T-helper 17 cell (primary cell): ENCODE results near the gene CHFR. TPM values are rescaled to one million over a fixed set of nuclear protein-coding genes. Genes with fewer than 3 reads are reported as not detected.
A peak's percentile ranks its signal among the peaks of the same experiment; 100 is the strongest.
"Not testable (repeated sequence)": the region's sequence is repeated elsewhere in the genome, so short reads cannot be mapped to it uniquely, and the experiment has no call there.

Experiments
- ATAC-seq: fragments of 150-1000 bp; cut with Tn5 transposase; 2 replicates; pipeline ENCODE4 v1.10.0; 2021; ENCODE audit warnings: mild to moderate bottlenecking, moderate library complexity
- DNase-seq, 3 donors: peaks; one replicate each; pipeline versions ENCODE4 v3.0.0 to v3.0.0-alpha.2; 2020 to 2021
- H3K9me3 ChIP-seq: one replicate; pipeline ENCODE4 v1.7.0; 2013; ENCODE audit warnings: low read length, mild to moderate bottlenecking; ENCODE audit not compliant: control insufficient read depth, poor library complexity, severe bottlenecking
- H3K27ac Mint-ChIP-seq: one replicate; pipeline ENCODE4 v1.8.0; 2022; ENCODE audit warnings: mild to moderate bottlenecking, moderate library complexity, mixed read lengths
- H3K27me3 Mint-ChIP-seq: one replicate; pipeline ENCODE4 v1.8.0; 2022; ENCODE audit warnings: mixed read lengths
- H3K36me3 Mint-ChIP-seq: one replicate; pipeline ENCODE4 v1.8.0; 2022; ENCODE audit warnings: low read depth, mixed read lengths
- H3K4me1 Mint-ChIP-seq: one replicate; pipeline ENCODE4 v1.8.0; 2022; ENCODE audit warnings: mild to moderate bottlenecking, mixed read lengths
- H3K4me3 Mint-ChIP-seq: one replicate; pipeline ENCODE4 v1.8.0; 2022; ENCODE audit warnings: mild to moderate bottlenecking, moderate library complexity, mixed read lengths
- total RNA-seq, 4 donors: library from RNA in 2 of 4; stranded (reverse) in 2 of 4; gene quantifications; one replicate each; pipeline ENCODE4 v1.2.3 and lab custom pipeline; 2022 to 2026

Gene CHFR
- total RNA-seq (10 to 100 TPM; 91.5 to 94.5 TPM), total RNA-seq (lab: John Stamatoyannopoulos, UW) (88.9 to 102 reads per million in 2 donors)

- H3K4me3 Mint-ChIP-seq: peak within 1 kb of the TSS; percentile 96
- H3K27ac Mint-ChIP-seq: peak within 1 kb of the TSS; percentile 99
- peaks cover 11% of the 10 kb centered on the region for H3K4me1 Mint-ChIP-seq
- ATAC-seq (peak; percentile 99), DNase-seq (peak; percentile 88 to 93 (median 93))
- no peaks in the 10 kb centered on the region for H3K27me3 Mint-ChIP-seq
- H3K9me3 ChIP-seq: no peaks in the 10 kb centered on the region
- H3K36me3 Mint-ChIP-seq: peaks cover 9% of the 10 kb centered on the region
Measured at GRCh38 chr12:132887513-132888351, at the start of gene CHFR. TSS of gene CHFR (minus strand) at chr12:132887605. CDS start at chr12:132887328, 277 bp downstream.

GRCh38 chr12:132936921-132937320, 49.5 kb upstream of the CHFR start:
- not testable (repeated sequence) for ATAC-seq, DNase-seq, H3K4me1 Mint-ChIP-seq, H3K4me3 Mint-ChIP-seq, H3K36me3 Mint-ChIP-seq, H3K9me3 ChIP-seq, H3K27me3 Mint-ChIP-seq, H3K27ac Mint-ChIP-seq

GRCh38 chr12:132936163-132936562, 48.8 kb upstream of the CHFR start:
- H3K4me3 Mint-ChIP-seq: no peak overlapping the region
- DNase-seq (no peak), ATAC-seq (no peak)
- H3K36me3 Mint-ChIP-seq: peaks cover 4% of the 10 kb centered on the region
- peaks cover 12% of the 10 kb centered on the region for H3K9me3 ChIP-seq
- H3K4me1 Mint-ChIP-seq: no peaks in the 10 kb centered on the region
- no peak overlapping the region for H3K27ac Mint-ChIP-seq
- H3K27me3 Mint-ChIP-seq: no peaks in the 10 kb centered on the region

- Mint-ChIP-seq H3K27ac (no peak overlapping the region), H3K4me3 (no peak overlapping the region), H3K36me3 (peaks cover 10% of the 10 kb centered on the region), H3K27me3 (no peaks in the 10 kb centered on the region), H3K4me1 (no peaks in the 10 kb centered on the region)
- ATAC-seq (no peak), DNase-seq (no peak)
- peaks cover 71% of the 10 kb centered on the region for H3K9me3 ChIP-seq
Measured at GRCh38 chr12:132926415-132926833, 39.0 kb upstream of the CHFR start.

GRCh38 chr12:132925597-132926414, 38.4 kb upstream of the CHFR start:
- no peak overlapping the region for H3K27ac Mint-ChIP-seq
- peak overlapping the region; percentile 1 for H3K4me3 Mint-ChIP-seq
- H3K27me3 Mint-ChIP-seq: no peaks in the 10 kb centered on the region
- DNase-seq: no peak
- H3K36me3 Mint-ChIP-seq: peaks cover 8% of the 10 kb centered on the region
- H3K9me3 ChIP-seq: peaks cover 70% of the 10 kb centered on the region
- no peaks in the 10 kb centered on the region for H3K4me1 Mint-ChIP-seq
- ATAC-seq: no peak

- H3K27ac Mint-ChIP-seq: no peak overlapping the region
- DNase-seq (no peak), ATAC-seq (no peak)
- peaks cover 59% of the 10 kb centered on the region for H3K9me3 ChIP-seq
- peaks cover 6% of the 10 kb centered on the region for H3K36me3 Mint-ChIP-seq
- H3K4me3 Mint-ChIP-seq: no peak overlapping the region
- no peaks in the 10 kb centered on the region for H3K4me1 Mint-ChIP-seq
- no peaks in the 10 kb centered on the region for H3K27me3 Mint-ChIP-seq
Measured at GRCh38 chr12:132924356-132924755, 37.0 kb upstream of the CHFR start.

- Mint-ChIP-seq H3K4me1 (no peaks in the 10 kb centered on the region), H3K27me3 (no peaks in the 10 kb centered on the region), H3K36me3 (peaks cover 4% of the 10 kb centered on the region), H3K27ac (no peak overlapping the region), H3K4me3 (no peak overlapping the region)
- peaks cover 50% of the 10 kb centered on the region for H3K9me3 ChIP-seq
- no peak for DNase-seq
- no peak for ATAC-seq
Measured at GRCh38 chr12:132923356-132923909, 36.0 kb upstream of the CHFR start.

- Mint-ChIP-seq H3K27ac (no peak overlapping the region), H3K36me3 (peaks cover 4% of the 10 kb centered on the region), H3K4me1 (no peaks in the 10 kb centered on the region), H3K4me3 (no peak overlapping the region), H3K27me3 (no peaks in the 10 kb centered on the region)
- DNase-seq: no peak
- ATAC-seq: no peak
- H3K9me3 ChIP-seq: peaks cover 49% of the 10 kb centered on the region
Measured at GRCh38 chr12:132922676-132923075, 35.3 kb upstream of the CHFR start.

GRCh38 chr12:132921685-132922084, 34.3 kb upstream of the CHFR start:
- peaks cover 4% of the 10 kb centered on the region for H3K36me3 Mint-ChIP-seq
- H3K4me3 Mint-ChIP-seq: no peak overlapping the region
- ATAC-seq (no peak), DNase-seq (no peak)
- H3K4me1 Mint-ChIP-seq: no peaks in the 10 kb centered on the region
- no peak overlapping the region for H3K27ac Mint-ChIP-seq
- H3K27me3 Mint-ChIP-seq: no peaks in the 10 kb centered on the region
- peaks cover 45% of the 10 kb centered on the region for H3K9me3 ChIP-seq

- Mint-ChIP-seq H3K4me1 (no peaks in the 10 kb centered on the region), H3K4me3 (no peak overlapping the region), H3K27ac (no peak overlapping the region), H3K27me3 (no peaks in the 10 kb centered on the region), H3K36me3 (peaks cover under 1% of the 10 kb centered on the region)
- no peak for ATAC-seq
- DNase-seq: no peak
- H3K9me3 ChIP-seq: peaks cover 17% of the 10 kb centered on the region
Measured at GRCh38 chr12:132918680-132919079, 31.3 kb upstream of the CHFR start.

- H3K27me3 Mint-ChIP-seq: no peaks in the 10 kb centered on the region
- peak overlapping the region; percentile 93 for H3K4me3 Mint-ChIP-seq
- no peaks in the 10 kb centered on the region for H3K36me3 Mint-ChIP-seq
- no peaks in the 10 kb centered on the region for H3K9me3 ChIP-seq
- H3K4me1 Mint-ChIP-seq: peaks cover 11% of the 10 kb centered on the region
- DNase-seq: no peak
- ATAC-seq: no peak
- peak overlapping the region; percentile 87 for H3K27ac Mint-ChIP-seq
Measured at GRCh38 chr12:132909030-132909368, 21.6 kb upstream of the CHFR start.

GRCh38 chr12:132908145-132909029, 21.0 kb upstream of the CHFR start:
- peak; percentile 93 for ATAC-seq
- Mint-ChIP-seq H3K27me3 (no peaks in the 10 kb centered on the region), H3K36me3 (no peaks in the 10 kb centered on the region), H3K4me1 (peaks cover 11% of the 10 kb centered on the region), H3K27ac (peak overlapping the region; percentile 87), H3K4me3 (peak overlapping the region; percentile 93)
- no peaks in the 10 kb centered on the region for H3K9me3 ChIP-seq
- DNase-seq: peak; percentile 87 to 94 (median 91)
